GM19395 (cell line): Measurements from ENCODE around the gene MEGF11.
A peak's percentile ranks its signal among the peaks of the same experiment; 100 is the strongest.

Experiments
- ATAC-seq: cut with Tn5 transposase; IDR thresholded peaks from one replicate; pipeline ENCODE4 v1.9.1; 2021; ENCODE audit warnings: mild to moderate bottlenecking, moderate library complexity; ENCODE audit not compliant: unreplicated experiment

MEGF11 gene

GRCh38 chr15:66184492-66184891, 69.1 kb downstream of the MEGF11 start:
- ATAC-seq: no peak

- no peak for ATAC-seq
Measured at GRCh38 chr15:66180531-66181097, 72.9 kb downstream of the MEGF11 start.

GRCh38 chr15:66178531-66178910, 75.0 kb downstream of the MEGF11 start:
- no peak for ATAC-seq

GRCh38 chr15:66172324-66172980, 81.1 kb downstream of the MEGF11 start:
- no peak for ATAC-seq

- no peak for ATAC-seq
Measured at GRCh38 chr15:66171841-66172240, 81.7 kb downstream of the MEGF11 start.

GRCh38 chr15:66170716-66171115, 82.8 kb downstream of the MEGF11 start:
- no peak for ATAC-seq

GRCh38 chr15:66170042-66170441, 83.5 kb downstream of the MEGF11 start:
- ATAC-seq: no peak

- ATAC-seq: no peak
Measured at GRCh38 chr15:66169625-66170024, 83.9 kb downstream of the MEGF11 start.

- no peak for ATAC-seq
Measured at GRCh38 chr15:66169023-66169422, 84.5 kb downstream of the MEGF11 start.

GRCh38 chr15:66167854-66168253, 85.7 kb downstream of the MEGF11 start:
- no peak for ATAC-seq

- ATAC-seq: no peak
Measured at GRCh38 chr15:66165856-66166255, 87.7 kb downstream of the MEGF11 start.

GRCh38 chr15:66164788-66165187, 88.8 kb downstream of the MEGF11 start:
- ATAC-seq: no peak

- ATAC-seq: no peak
Measured at GRCh38 chr15:66163553-66163952, 90.0 kb downstream of the MEGF11 start.

- ATAC-seq: no peak
Measured at GRCh38 chr15:66162286-66162685, 91.3 kb downstream of the MEGF11 start.

GRCh38 chr15:66161575-66162118, 91.9 kb downstream of the MEGF11 start:
- no peak for ATAC-seq

GRCh38 chr15:66161108-66161507, 92.4 kb downstream of the MEGF11 start:
- ATAC-seq: no peak

- no peak for ATAC-seq
Measured at GRCh38 chr15:66157507-66157906, 96.0 kb downstream of the MEGF11 start.

GRCh38 chr15:66156310-66156975, 97.1 kb downstream of the MEGF11 start:
- no peak for ATAC-seq

- ATAC-seq: no peak
Measured at GRCh38 chr15:66155065-66155464, 98.5 kb downstream of the MEGF11 start.

GRCh38 chr15:66154581-66154980, 99.0 kb downstream of the MEGF11 start:
- no peak for ATAC-seq

GRCh38 chr15:66153549-66154415, 99.8 kb downstream of the MEGF11 start:
- peak; percentile 83 for ATAC-seq
